GM12878 (cell line): ENCODE data around the gene TCF7L2. TPM values are rescaled to one million over a fixed set of nuclear protein-coding genes. Genes with fewer than 3 reads are reported as not detected.

ENCODE experiments used
- ATAC-seq: fragments of 200-7000 bp; cut with Tn5 transposase; 3 replicates; pipeline ENCODE4 v1.9.1; 2020; ENCODE audit warnings: mild to moderate bottlenecking, moderate library complexity
- BruUV-seq: library from RNA; stranded (reverse); fragments of 400-500 nt; replicated peaks from 2 replicates; lab custom pipeline; 2021; lab: Mats Ljungman, UMichigan
- CTCF ChIA-PET: fragments of 300-600 bp; sonication (Branson Sonifier 250); formaldehyde crosslinking; extraction: SDS; loops from one replicate; lab custom pipeline; 2021; ENCODE audit warnings: inconsistent platforms; lab: Yijun Ruan, JAX
- POLR2A ChIA-PET: fragments of 350-600 bp; formaldehyde crosslinking; extraction: SDS; loops from one replicate; lab custom pipeline; 2021; ENCODE audit warnings: inconsistent platforms; lab: Charles Lee
- RAD21 ChIA-PET: fragments of 300-600 bp; sonication (Branson Sonifier 250); formaldehyde crosslinking; loops from one replicate; lab custom pipeline; 2023; ENCODE audit warnings: antibody characterized with exemption; ENCODE audit not compliant: unreplicated experiment; lab: Charles Lee
- SMC1A ChIA-PET: fragments of 300-600 bp; sonication (Branson Sonifier 250); formaldehyde crosslinking; loops from one replicate; lab custom pipeline; 2023; ENCODE audit not compliant: unreplicated experiment, uncharacterized antibody; lab: Charles Lee
- DNase-seq: peaks from one replicate; pipeline ENCODE4 v3.0.0-alpha.2; 2011; ENCODE audit warnings: low read depth, low spot score
- FAIRE-seq: peaks from 3 replicates; lab custom pipeline; 2011; peaks lifted over from hg19 to GRCh38; lab: Jason Lieb, UNC
- H2AFZ ChIP-seq: 2 replicates; pipeline ENCODE4 v1.6.0; 2011; ENCODE audit warnings: low read depth, low read length, control low read depth; ENCODE audit not compliant: control insufficient read depth
- H3K27ac ChIP-seq: 2 replicates; pipeline ENCODE4 v1.5.1; 2011; ENCODE audit warnings: control low read depth; ENCODE audit not compliant: control insufficient read depth, insufficient read depth
- H3K27me3 ChIP-seq, 2 experiments: replicated peaks in 1 of 2; 2 replicates each; pipeline versions ENCODE4 v1.6.0 to v1.6.1; 2011; ENCODE audit warnings: low read length in 1 of 2; ENCODE audit not compliant: control insufficient read depth in 2 of 2, insufficient read depth in 2 of 2
- H3K36me3 ChIP-seq, 2 experiments: 2 replicates each; pipeline ENCODE4 v1.5.1; 2011; ENCODE audit warnings: low read length in 1 of 2; ENCODE audit not compliant: control insufficient read depth in 2 of 2, insufficient read depth in 2 of 2
- H3K4me1 ChIP-seq: 2 replicates; pipeline ENCODE4 v1.6.1; 2011; ENCODE audit warnings: mild to moderate bottlenecking, low read length, moderate library complexity, mixed read lengths; ENCODE audit not compliant: control insufficient read depth, insufficient read depth
- H3K4me2 ChIP-seq: 2 replicates; pipeline ENCODE4 v1.6.0; 2011; ENCODE audit warnings: control low read depth; ENCODE audit not compliant: control insufficient read depth, insufficient read depth
- H3K4me3 ChIP-seq: fragments of 200-600 bp; sonication (generic); 2 replicates; pipeline ENCODE4 v1.5.1; 2016
- H3K79me2 ChIP-seq: 2 replicates; pipeline ENCODE4 v1.6.0; 2011; ENCODE audit warnings: low read length; ENCODE audit not compliant: control insufficient read depth, insufficient read depth
- H3K9ac ChIP-seq: 2 replicates; pipeline ENCODE4 v1.8.0; 2011; ENCODE audit warnings: low read length, control low read depth, mixed read lengths; ENCODE audit not compliant: control insufficient read depth, insufficient read depth
- H3K9me3 ChIP-seq: replicated peaks from 3 replicates; pipeline ENCODE4 v1.5.1; 2011; ENCODE audit warnings: mild to moderate bottlenecking, low read length; ENCODE audit not compliant: control insufficient read depth, insufficient read depth
- H4K20me1 ChIP-seq: 2 replicates; pipeline ENCODE4 v1.6.0; 2011; ENCODE audit not compliant: control insufficient read depth, insufficient read depth
- ASH2L ChIP-seq: fragments of 300-600, 200-600 bp; sonication (generic); IDR thresholded peaks from 2 replicates; pipeline ENCODE4 v1.6.1; 2017; ENCODE audit warnings: low read depth, mild to moderate bottlenecking, borderline replicate concordance
- CBFB ChIP-seq: IDR thresholded peaks from 2 replicates; pipeline ENCODE4 v1.6.1; 2016; ENCODE audit warnings: antibody characterized with exemption, low read depth
- EP300 ChIP-seq, 2 experiments: fragments of 150-350 bp in 1 of 2; IDR thresholded peaks; 2 replicates each; pipeline ENCODE4 v1.6.1; 2011 to 2012; ENCODE audit warnings: low read depth in 2 of 2, low read length in 2 of 2, borderline replicate concordance in 1 of 2, improper control_type of control experiment in 1 of 2, inconsistent platforms in 1 of 2; ENCODE audit not compliant: control insufficient read depth in 1 of 2
- ETV6 ChIP-seq, 2 experiments: fragments of 450-650 bp in 1 of 2; IDR thresholded peaks in 1 of 2; conservative IDR thresholded peaks in 1 of 2; 2 replicates each; pipeline ENCODE4 v1.6.1; 2014; ENCODE audit warnings: antibody characterized with exemption in 1 of 2, borderline replicate concordance in 1 of 2, low read depth in 1 of 2, mild to moderate bottlenecking in 1 of 2, moderate library complexity in 1 of 2
- GATAD2B ChIP-seq: fragments of 450-650 bp; conservative IDR thresholded peaks from 2 replicates; pipeline ENCODE4 v1.6.1; 2017; ENCODE audit warnings: low read depth, mild to moderate bottlenecking, moderate library complexity
- PAX5 ChIP-seq: IDR thresholded peaks from 2 replicates; pipeline ENCODE4 v1.6.1; 2011; ENCODE audit warnings: low read depth, low read length, borderline replicate concordance
- POU2F2 ChIP-seq: IDR thresholded peaks from 3 replicates; pipeline ENCODE4 v1.6.1; 2011; ENCODE audit warnings: low read depth, mild to moderate bottlenecking, low read length, borderline replicate concordance
- RCOR1 ChIP-seq: conservative IDR thresholded peaks from 2 replicates; pipeline ENCODE4 v1.6.1; 2012; ENCODE audit warnings: low read depth, low read length, improper control_type of control experiment
- RELA ChIP-seq: fragments of 450-650 bp; IDR thresholded peaks from 2 replicates; pipeline ENCODE4 v1.8.0; 2014; ENCODE audit warnings: borderline replicate concordance; ENCODE audit not compliant: partially characterized antibody
- SMAD5 ChIP-seq: IDR thresholded peaks from 2 replicates; pipeline ENCODE4 v1.6.1; 2016; ENCODE audit warnings: antibody characterized with exemption, low read depth
- SREBF1 ChIP-seq: IDR thresholded peaks from 2 replicates; pipeline ENCODE4 v1.6.1; 2012; ENCODE audit warnings: mild to moderate bottlenecking, low read length
- STAT3 ChIP-seq: IDR thresholded peaks from 2 replicates; pipeline ENCODE4 v1.6.1; 2011; ENCODE audit warnings: low read depth, low read length, improper control_type of control experiment
- YY1 ChIP-seq: IDR thresholded peaks from 2 replicates; pipeline ENCODE4 v1.6.1; 2011; ENCODE audit warnings: low read depth, mild to moderate bottlenecking, low read length
- WGBS: methylation state at CpG from one replicate; pipeline ENCODE4 v1.1.6; 2016; ENCODE audit warnings: low lambda C conversion rate; ENCODE audit not compliant: insufficient replicate concordance, insufficient coverage; ENCODE audit errors: missing lambda C conversion rate; 5-methylcytosine and 5-hydroxymethylcytosine counted together
- in situ Hi-C: fragments of 300-500 bp; cut with MboI; formaldehyde crosslinking; loops from 9 replicates; pipeline ENCODE4 v1.14.3; 2018; ENCODE audit warnings: mixed read lengths
- intact Hi-C: fragments of 100-400 bp; cut with micrococcal nuclease; formaldehyde crosslinking; loops from one replicate; pipeline ENCODE4 v1.14.2; 2022; ENCODE audit not compliant: unreplicated experiment
- polyA plus RNA-seq, 11 experiments: library from polyadenylated mRNA; depleted of rRNA in 4 of 11; unstranded in 6 of 11; stranded (reverse) in 5 of 11; fragments of >200 nt; fragmentation: Nextera tagmentation in 4 of 11; fragmentation: Illumina TruSeq in 1 of 11; extraction: Ambion mirVana in 4 of 11; extraction: Trizol in 1 of 11; gene quantifications; 1 replicate in 1 of 11; 2 replicates in 10 of 11; pipeline versions ENCODE4 v1.2.1 to v1.2.3, GENCODE V29; 2011 to 2016; ENCODE audit warnings: inconsistent platforms in 2 of 11, missing spikeins in 2 of 11, low read depth in 1 of 11
- total RNA-seq, 4 experiments: library from RNA; depleted of rRNA in 3 of 4; stranded (reverse); fragments of >200 nt in 3 of 4; fragmentation: Illumina TruSeq in 1 of 4; extraction: Trizol in 1 of 4; gene quantifications; 2 replicates each; pipeline versions ENCODE4 v1.2.1 to v1.2.3, GENCODE V29; 2013 to 2021
- TF ChIP-seq, protein P1 (sequence below): fragments of 450-650 bp; IDR thresholded peaks from 2 replicates; pipeline ENCODE4 v1.6.1; 2017; ENCODE audit warnings: low read depth, mild to moderate bottlenecking, moderate library complexity
- TF ChIP-seq, protein P2 (sequence below): IDR thresholded peaks from 2 replicates; pipeline ENCODE4 v1.6.1; 2012; ENCODE audit warnings: low read depth, low read length, improper control_type of control experiment

Gene TCF7L2
- total and polyA plus RNA-seq, 10 of the 15 experiments (the other 5 are each of a cell fraction or from before 2014, with no cell fraction given), result 0.02 to 1.1 (median 0.35) TPM; not detected in 4

- CTCF ChIA-PET, result no interaction called here
- in situ Hi-C loops, result no loop called here
Observed at GRCh38 chr10:113056441-113057021, 106.5 kb downstream of the TCF7L2 start.

DNA sequence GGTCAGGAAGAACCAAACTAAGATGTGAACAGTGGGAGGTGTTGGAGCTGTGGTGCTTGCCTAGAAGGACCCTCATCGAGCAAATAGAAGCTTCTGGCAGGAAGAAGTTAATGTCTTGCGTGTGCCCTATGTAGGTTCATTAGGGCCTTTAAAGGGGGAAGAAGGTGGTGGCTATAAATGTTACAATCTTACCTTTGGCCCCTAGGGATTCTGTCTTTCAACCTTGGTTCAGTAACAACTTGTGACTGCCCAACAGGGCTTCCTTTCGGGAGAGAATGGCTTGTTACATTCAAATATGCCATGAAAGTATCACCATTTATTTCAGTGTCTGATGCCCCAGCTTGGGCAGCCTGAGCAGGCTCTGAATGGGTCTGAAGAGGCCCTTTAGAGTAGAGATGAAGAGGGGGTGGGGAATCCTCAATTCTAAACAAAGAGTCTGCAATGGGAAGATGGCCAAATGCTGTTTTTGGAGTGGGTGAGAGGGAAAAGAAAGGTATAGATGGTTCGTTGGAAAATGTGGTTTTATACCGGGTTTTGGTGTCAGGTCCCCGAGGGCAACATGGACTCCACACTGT, 108.0 kb downstream of the TCF7L2 start:
- no peak for ATAC-seq
- Histone ChIP-seq H4K20me1 (no peaks in the 10 kb centered on the region), H3K4me3 (no peak overlapping the region), H3K27ac (no peak overlapping the region), H3K36me3 (no peaks in the 10 kb centered on the region), H2AFZ (no peak overlapping the region), H3K9me3 (no peaks in the 10 kb centered on the region), H3K4me1 (no peaks in the 10 kb centered on the region), H3K27me3 (peaks cover 0 to 3% of the 10 kb centered on the region in 2 experiments; a peak in 1 of 4 replicates), H3K4me2 (no peak overlapping the region), H3K9ac (no peak overlapping the region), H3K79me2 (no peaks in the 10 kb centered on the region)
- intact Hi-C loops, result loop anchor here (10.0 kb wide), 1 partner anchor 333 kb away; no protein-coding TSS in a partner anchor
- CTCF ChIA-PET, result no interaction called here
- SMC1A ChIA-PET, result no interaction called here
- DNase-seq, result no peak
- in situ Hi-C loops, result no loop called here
- RAD21 ChIA-PET, result no interaction called here
- POLR2A ChIA-PET, result no interaction called here
- BruUV-seq, result no TSS peak
- WGBS, result 20% methylated on average over 6 of the region's 6 CpGs
- no peak for FAIRE-seq
- TF ChIP-seq, protein P1, sequence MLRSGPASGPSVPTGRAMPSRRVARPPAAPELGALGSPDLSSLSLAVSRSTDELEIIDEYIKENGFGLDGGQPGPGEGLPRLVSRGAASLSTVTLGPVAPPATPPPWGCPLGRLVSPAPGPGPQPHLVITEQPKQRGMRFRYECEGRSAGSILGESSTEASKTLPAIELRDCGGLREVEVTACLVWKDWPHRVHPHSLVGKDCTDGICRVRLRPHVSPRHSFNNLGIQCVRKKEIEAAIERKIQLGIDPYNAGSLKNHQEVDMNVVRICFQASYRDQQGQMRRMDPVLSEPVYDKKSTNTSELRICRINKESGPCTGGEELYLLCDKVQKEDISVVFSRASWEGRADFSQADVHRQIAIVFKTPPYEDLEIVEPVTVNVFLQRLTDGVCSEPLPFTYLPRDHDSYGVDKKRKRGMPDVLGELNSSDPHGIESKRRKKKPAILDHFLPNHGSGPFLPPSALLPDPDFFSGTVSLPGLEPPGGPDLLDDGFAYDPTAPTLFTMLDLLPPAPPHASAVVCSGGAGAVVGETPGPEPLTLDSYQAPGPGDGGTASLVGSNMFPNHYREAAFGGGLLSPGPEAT, result no peak
- TF ChIP-seq PAX5 (no peak), STAT3 (no peak), GATAD2B (no peak), RELA (no peak), EP300 (IDR thresholded peaks at IDR 0.05; ENCODE audit: borderline replicate concordance in 1 of 2, control insufficient read depth in 1 of 2, low read depth in 2 of 2, low read length in 2 of 2) (no peak), ETV6 (conservative IDR thresholded peaks at IDR 0.05 in 1 of 2, IDR thresholded peaks at IDR 0.05 in 1 of 2; ENCODE audit: borderline replicate concordance in 1 of 2, low read depth in 1 of 2) (no peak), ASH2L (no peak), SREBF1 (no peak), SMAD5 (no peak), POU2F2 (no peak)
- TF ChIP-seq, protein P2, sequence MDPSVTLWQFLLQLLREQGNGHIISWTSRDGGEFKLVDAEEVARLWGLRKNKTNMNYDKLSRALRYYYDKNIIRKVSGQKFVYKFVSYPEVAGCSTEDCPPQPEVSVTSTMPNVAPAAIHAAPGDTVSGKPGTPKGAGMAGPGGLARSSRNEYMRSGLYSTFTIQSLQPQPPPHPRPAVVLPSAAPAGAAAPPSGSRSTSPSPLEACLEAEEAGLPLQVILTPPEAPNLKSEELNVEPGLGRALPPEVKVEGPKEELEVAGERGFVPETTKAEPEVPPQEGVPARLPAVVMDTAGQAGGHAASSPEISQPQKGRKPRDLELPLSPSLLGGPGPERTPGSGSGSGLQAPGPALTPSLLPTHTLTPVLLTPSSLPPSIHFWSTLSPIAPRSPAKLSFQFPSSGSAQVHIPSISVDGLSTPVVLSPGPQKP, result no peak

More at GRCh38 chr10:113056441-113057021, 106.5 kb downstream of the TCF7L2 start:
- Histone ChIP-seq H3K9me3 (no peaks in the 10 kb centered on the region), H3K27me3 (peaks cover 0 to 3% of the 10 kb centered on the region in 2 experiments; a peak in 1 of 4 replicates), H3K27ac (no peak overlapping the region)
- RAD21 ChIA-PET, result no interaction called here
- TF ChIP-seq ASH2L (no peak), CBFB (no peak), YY1 (no peak), RCOR1 (no peak)
- TF ChIP-seq, all 136 proteins: peak for 0
- Histone ChIP-seq H3K79me2 (no peaks in the 10 kb centered on the region), H3K4me3 (no peak overlapping the region), H4K20me1 (no peaks in the 10 kb centered on the region), H3K4me1 (no peaks in the 10 kb centered on the region), H2AFZ (no peak overlapping the region), H3K36me3 (no peaks in the 10 kb centered on the region), H3K9ac (no peak overlapping the region), H3K4me2 (no peak overlapping the region)
- SMC1A ChIA-PET, result no interaction called here
- DNase-seq (no peak), ATAC-seq (no peak), FAIRE-seq (no peak)
- POLR2A ChIA-PET, result no interaction called here
- intact Hi-C loops, result loop anchor here (10.0 kb wide), 1 partner anchor 332 kb away; no protein-coding TSS in a partner anchor
- no TSS peak for BruUV-seq
- WGBS, result 40% methylated on average over 10 of the region's 10 CpGs
